COLO829 (cell line): ENCODE results near the gene MAD1L1.
A peak's percentile ranks its signal among the peaks of the same experiment; 100 is the strongest.

Experiments
- DNase-seq: peaks from one replicate; pipeline ENCODE4 v3.0.0; 2012; ENCODE audit warnings: low spot score

Gene MAD1L1

GRCh38 chr7:2115760-2116447 is 116.8 kb downstream of the MAD1L1 start:
- DNase-seq: no peak

GRCh38 chr7:2114926-2115759 is 117.6 kb downstream of the MAD1L1 start:
- DNase-seq: no peak

- peak; percentile 50 for DNase-seq
Observed at GRCh38 chr7:2114052-2114451, 118.7 kb downstream of the MAD1L1 start.

- DNase-seq: no peak
Observed at GRCh38 chr7:2112261-2113198, 120.2 kb downstream of the MAD1L1 start.

GRCh38 chr7:2111568-2111967 is 121.2 kb downstream of the MAD1L1 start:
- no peak for DNase-seq

GRCh38 chr7:2110610-2111396 is 121.9 kb downstream of the MAD1L1 start:
- no peak for DNase-seq

GRCh38 chr7:2109936-2110609 is 122.7 kb downstream of the MAD1L1 start:
- peak; percentile 84 for DNase-seq

GRCh38 chr7:2109251-2109872 is 123.4 kb downstream of the MAD1L1 start:
- DNase-seq: no peak

- peak; percentile 92 for DNase-seq
Observed at GRCh38 chr7:2108501-2109250, 124.1 kb downstream of the MAD1L1 start.

GRCh38 chr7:2108071-2108455 is 124.7 kb downstream of the MAD1L1 start:
- DNase-seq: no peak

- DNase-seq: peak; percentile 34
Observed at GRCh38 chr7:2107386-2108070, 125.2 kb downstream of the MAD1L1 start.

GRCh38 chr7:2106924-2107323 is 125.8 kb downstream of the MAD1L1 start:
- DNase-seq: peak; percentile 94

- no peak for DNase-seq
Observed at GRCh38 chr7:2106440-2106839, 126.3 kb downstream of the MAD1L1 start.

- peak; percentile 93 for DNase-seq
Observed at GRCh38 chr7:2105917-2106316, 126.8 kb downstream of the MAD1L1 start.

GRCh38 chr7:2105280-2105679 is 127.5 kb downstream of the MAD1L1 start:
- peak; percentile 63 for DNase-seq

- no peak for DNase-seq
Observed at GRCh38 chr7:2104716-2105115, 128.0 kb downstream of the MAD1L1 start.

GRCh38 chr7:2104107-2104710 is 128.5 kb downstream of the MAD1L1 start:
- peak; percentile 77 for DNase-seq

GRCh38 chr7:2103071-2103898 is 129.5 kb downstream of the MAD1L1 start:
- no peak for DNase-seq
